Pancreas (tissue), 10 donors: ENCODE data around the gene TRMT44. TPM values are rescaled to one million over a fixed set of nuclear protein-coding genes. Genes with fewer than 3 reads are reported as not detected.

Experiments
- ATAC-seq, 4 donors: fragments of 200-7000 bp; cut with Tn5 transposase; one replicate each; pipeline versions ENCODE4 v1.8.0 to v1.9.1; 2020; ENCODE audit warnings: mild to moderate bottlenecking in 4 of 4, moderate library complexity in 4 of 4
- DNase-seq, 6 donors: peaks; one replicate each; pipeline ENCODE4 v3.0.0-alpha.2; 2020
- FAIRE-seq: peaks from 2 replicates; lab custom pipeline; 2012; peaks lifted over from hg19 to GRCh38; lab: Jason Lieb, UNC
- H3K27ac ChIP-seq, 4 donors: fragments of 200-600 bp; sonication (generic); 1 replicate in 3 of 4; 2 replicates in 1 of 4; pipeline versions ENCODE4 v1.5.0 to v1.8.0; 2020
- H3K27me3 ChIP-seq, 4 donors: fragments of 200-600 bp; one replicate each; pipeline ENCODE4 v1.8.0; 2021
- H3K36me3 ChIP-seq, 3 donors: fragments of 200-600 bp; sonication (generic) in 1 of 3; one replicate each; pipeline versions ENCODE4 v1.5.0 to v1.8.0; 2020 to 2021
- H3K4me1 ChIP-seq, 3 donors: fragments of 200-600 bp; one replicate each; pipeline ENCODE4 v1.8.0; 2021
- H3K4me3 ChIP-seq, 4 donors: fragments of 200-600 bp; sonication (generic) in 2 of 4; one replicate each; pipeline versions ENCODE4 v1.5.0 to v1.8.0; 2020 to 2021
- H3K9me3 ChIP-seq, 4 donors: fragments of 200-600 bp; one replicate each; pipeline ENCODE4 v1.8.0; 2021
- CTCF ChIP-seq, 4 donors: fragments of 200-600 bp; sonication (generic) in 3 of 4; IDR thresholded peaks; one replicate each; pipeline versions ENCODE4 v1.5.0 to v1.8.0; 2021; ENCODE audit warnings: antibody characterized with exemption in 4 of 4
- WGBS, 2 donors: extraction: QIAGEN DNeasy Blood & Tissue Kit; methylation state at CpG; one replicate each; pipeline ENCODE4 v1.1.7; 2013; 5-methylcytosine and 5-hydroxymethylcytosine counted together
- intact Hi-C, 3 donors: fragments of 100-400 bp; cut with DNase I; formaldehyde crosslinking; loops; one replicate each; pipeline versions ENCODE4 v1.11.1 to v1.14.2; 2022
- polyA plus RNA-seq, 2 donors: library from polyadenylated mRNA; stranded (reverse); fragments of 200-250 nt; gene quantifications; one replicate each; pipeline ENCODE4 v1.2.3, GENCODE V29; 2013
- total RNA-seq, 6 donors: library from RNA; stranded (reverse); fragmentation: NEBNext Ultra II Directional in 4 of 6; extraction: Animal tissue kit (Norgen Biotek cat#: 25700) in 4 of 6; gene quantifications; one replicate each; pipeline versions ENCODE4 v1.2.1 to v1.2.4, GENCODE V29; 2021 to 2023
- donor health status: healthy with polysubstance abuse.
- donor health status: DM: no; HTN: no; CAD: no; lungs with moderate emphysema.
- donor health status: DM: no; HTN: no; CAD: no.
- donor health status: control.
- donor health status: control.
- donor health status: Bipolar disorder and iron deficiency.
- donor health status: DM: yes; HTN: yes; CAD: no.
- donor health status: DM: no; HTN: no; CAD: no.
- donor health status: DM: no; HTN: no; CAD: no.
- donor health status: DM: yes; HTN: yes; CAD: no.

The TRMT44 gene
- total and polyA plus RNA-seq, 8 donors: 6.1 to 14.0 (median 8.7) TPM

DNA sequence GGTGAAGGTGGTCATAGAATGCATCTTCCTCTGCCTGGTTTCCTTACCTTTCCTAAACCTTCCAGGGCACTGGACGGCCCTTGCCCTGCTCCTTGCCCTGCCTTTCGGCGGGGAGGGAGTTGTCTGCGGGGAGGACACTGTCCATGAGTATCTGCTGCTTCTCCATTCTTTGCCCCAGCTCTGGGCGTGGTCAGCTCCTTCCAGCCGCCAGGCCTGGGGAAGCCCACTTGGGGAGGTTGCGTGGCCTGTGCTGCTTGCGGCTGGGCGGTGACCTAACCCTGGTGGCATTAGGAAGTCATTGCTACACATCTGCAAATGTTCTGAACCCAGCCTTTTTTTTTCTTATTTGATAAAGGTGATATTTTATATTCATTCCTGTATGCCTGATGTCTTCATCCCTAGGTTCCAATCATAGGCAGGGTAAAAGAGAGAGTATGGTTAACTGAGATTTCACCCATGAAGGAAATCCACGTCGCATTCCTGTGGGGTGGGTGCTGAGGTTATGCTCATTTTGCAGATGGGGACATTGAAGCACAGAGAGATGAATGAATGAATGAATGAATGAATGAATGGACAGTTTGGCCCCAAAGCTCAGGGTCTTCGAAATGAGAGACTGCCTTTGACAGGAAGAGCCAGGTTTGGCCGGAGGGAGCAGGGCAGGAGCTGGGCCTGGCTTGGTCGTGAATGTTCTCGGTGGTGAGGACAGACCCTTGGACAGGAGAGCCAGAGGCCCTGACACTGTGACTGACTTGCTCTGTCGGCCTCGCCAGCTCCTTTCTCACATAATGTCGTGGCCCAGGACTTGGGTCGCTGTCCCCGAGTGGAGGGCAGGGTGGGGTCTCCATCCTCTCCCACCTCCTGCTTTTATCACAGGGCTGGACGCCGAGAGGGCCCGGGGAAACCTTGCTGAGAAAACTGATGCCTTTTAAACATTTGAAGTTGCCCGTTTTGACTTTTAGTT, 81.9 kb downstream of the TRMT44 start:
- TF ChIP-seq CTCF (IDR thresholded peaks at IDR 0.05): no peak
- FAIRE-seq (no peak), DNase-seq (peak in 1 of 6 donors; percentile 30), ATAC-seq (no peak)
- H3K4me1 ChIP-seq: no peaks in the 10 kb centered on the region
- H3K36me3 ChIP-seq: no peaks in the 10 kb centered on the region
- no peak overlapping the region for H3K27ac ChIP-seq
- H3K9me3 ChIP-seq: no peaks in the 10 kb centered on the region
- no peak overlapping the region for H3K4me3 ChIP-seq
- intact Hi-C loops: no loop called here
- 83 to 88% methylated on average over 24 of the region's 24 CpGs for WGBS, 2 donors
- no peaks in the 10 kb centered on the region for H3K27me3 ChIP-seq

DNA sequence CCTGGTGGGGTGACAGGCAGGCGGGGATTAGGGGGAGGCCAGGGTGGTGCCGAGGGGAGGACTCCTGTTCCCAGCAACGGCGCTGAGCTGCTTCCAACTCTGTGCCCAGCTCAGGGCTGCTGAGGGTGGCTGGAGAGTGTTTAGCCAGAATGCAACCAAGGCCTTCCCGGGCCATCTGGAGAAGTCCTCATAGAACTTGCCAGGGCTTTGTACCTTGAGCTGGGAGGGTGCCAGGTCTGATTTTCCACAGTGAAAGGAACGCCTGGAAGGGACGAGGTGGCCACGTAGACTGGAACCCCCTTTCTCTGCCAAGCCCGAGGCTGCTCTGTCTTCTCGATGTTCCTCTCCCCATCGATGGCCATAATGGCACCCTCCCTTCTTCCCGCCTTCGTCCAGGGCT, 82.6 kb downstream of the TRMT44 start:
- ATAC-seq: peak in 3 of 4 donors; percentile 65 to 77 (median 66)
- Histone ChIP-seq H3K27me3 (no peaks in the 10 kb centered on the region), H3K9me3 (no peaks in the 10 kb centered on the region), H3K36me3 (no peaks in the 10 kb centered on the region), H3K27ac (no peak overlapping the region), H3K4me1 (no peaks in the 10 kb centered on the region), H3K4me3 (no peak overlapping the region)
- no peak for FAIRE-seq
- WGBS, 2 donors: 44 to 69% methylated on average over 13 of the region's 13 CpGs
- intact Hi-C loops: no loop called here
- DNase-seq: peak in 4 of 6 donors; percentile 31 to 58 (median 48)
- no peak for TF ChIP-seq CTCF (IDR thresholded peaks at IDR 0.05)

- Histone ChIP-seq H3K27ac (no peak overlapping the region), H3K4me1 (no peaks in the 10 kb centered on the region), H3K27me3 (no peaks in the 10 kb centered on the region), H3K36me3 (no peaks in the 10 kb centered on the region), H3K9me3 (no peaks in the 10 kb centered on the region), H3K4me3 (no peak overlapping the region)
- FAIRE-seq (no peak), ATAC-seq (no peak), DNase-seq (peak in 1 of 6 donors; percentile 28)
- WGBS, 2 donors: 80 to 87% methylated on average over 3 of the region's 3 CpGs
- no peak for TF ChIP-seq CTCF (IDR thresholded peaks at IDR 0.05)
- intact Hi-C loops: no loop called here
These were observed 83.2 kb downstream of the TRMT44 start for GRCh38 chr4:8523766-8524165.

DNA sequence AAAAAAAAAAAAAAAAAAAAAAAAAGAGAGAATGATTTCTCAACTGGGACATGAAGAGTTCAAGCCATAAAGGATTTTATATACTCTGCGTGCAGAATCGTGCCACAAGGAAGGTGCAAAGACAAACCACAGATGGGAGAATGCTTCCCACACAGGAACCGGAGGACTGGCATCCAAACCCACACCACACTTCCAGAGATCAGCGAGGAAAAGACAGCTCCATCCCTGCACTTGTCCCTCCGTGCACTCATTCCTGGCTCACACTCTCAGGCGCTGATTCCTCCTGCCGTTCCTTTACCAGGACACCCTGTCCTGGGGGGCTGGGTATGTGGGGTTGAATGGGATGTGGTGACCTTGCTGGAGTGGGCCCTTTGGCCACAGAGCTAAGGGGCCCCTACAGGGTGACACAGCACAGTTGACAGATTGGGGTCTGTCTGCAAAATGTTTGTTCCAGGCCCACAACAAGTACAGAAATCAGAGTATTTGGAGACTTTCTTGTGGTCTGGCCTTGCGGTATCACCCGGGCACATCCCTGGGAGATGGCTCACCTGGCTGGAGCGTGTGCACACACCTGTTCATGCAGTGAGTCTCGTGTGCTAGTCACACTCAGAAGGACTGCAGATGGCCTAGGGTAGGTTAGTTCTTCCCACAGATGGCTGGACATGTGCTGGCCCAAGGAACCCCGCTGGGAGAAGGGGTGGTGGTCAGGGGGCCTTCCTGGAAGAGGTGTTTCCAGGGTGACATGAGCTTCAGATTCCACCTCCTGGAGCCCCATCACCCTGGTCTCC, 84.2 kb downstream of the TRMT44 start:
- no peaks in the 10 kb centered on the region for H3K9me3 ChIP-seq
- no peak overlapping the region for H3K27ac ChIP-seq
- no peak for TF ChIP-seq CTCF (IDR thresholded peaks at IDR 0.05)
- no peaks in the 10 kb centered on the region for H3K4me1 ChIP-seq
- ATAC-seq (no peak), DNase-seq (peak in 1 of 6 donors; percentile 21), FAIRE-seq (no peak)
- H3K27me3 ChIP-seq: no peaks in the 10 kb centered on the region
- H3K4me3 ChIP-seq: no peak overlapping the region
- no peaks in the 10 kb centered on the region for H3K36me3 ChIP-seq
- 74 to 89% methylated on average over 12 of the region's 12 CpGs for WGBS, 2 donors
- intact Hi-C loops: no loop called here
